ENCODE measurements around the gene RIC1.
"Not testable (repeated sequence)": the region's sequence is repeated elsewhere in the genome, so short reads cannot be mapped to it uniquely, and the experiment has no call there.

Gene RIC1

GRCh38 chr9:5715548-5716127 lies 86.7 kb downstream of the RIC1 start:
- DNase-seq (ENCODE audit: low spot score): no peak
- no peak for TF ChIP-seq CTCF (IDR thresholded peaks at IDR 0.05; ENCODE audit: extremely low read depth, missing control alignments)

- not testable (repeated sequence) for DNase-seq (ENCODE audit: low spot score)
Observed at GRCh38 chr9:5717434-5717833, 88.5 kb downstream of the RIC1 start.

GRCh38 chr9:5718296-5719032 lies 89.6 kb downstream of the RIC1 start:
- no peak for DNase-seq (ENCODE audit: low spot score)

GRCh38 chr9:5719100-5719926 lies 90.4 kb downstream of the RIC1 start:
- no peak for TF ChIP-seq CTCF (IDR thresholded peaks at IDR 0.05; ENCODE audit: extremely low read depth, missing control alignments)
- no peak for DNase-seq (ENCODE audit: low spot score)

More at GRCh38 chr9:5718296-5719032, 89.6 kb downstream of the RIC1 start:
- TF ChIP-seq CTCF (IDR thresholded peaks at IDR 0.05; ENCODE audit: extremely low read depth, missing control alignments): no peak

GRCh38 chr9:5720151-5720550 lies 91.2 kb downstream of the RIC1 start:
- DNase-seq (ENCODE audit: low spot score): no peak
- TF ChIP-seq CTCF (IDR thresholded peaks at IDR 0.05; ENCODE audit: extremely low read depth, missing control alignments): no peak

- no peak for TF ChIP-seq CTCF (IDR thresholded peaks at IDR 0.05; ENCODE audit: extremely low read depth, missing control alignments)
- no peak for DNase-seq (ENCODE audit: low spot score)
Observed at GRCh38 chr9:5721279-5722087, 92.6 kb downstream of the RIC1 start.

GRCh38 chr9:5722679-5723078 lies 93.8 kb downstream of the RIC1 start:
- DNase-seq (ENCODE audit: low spot score): not testable (repeated sequence)

GRCh38 chr9:5735072-5735471 lies 106.2 kb downstream of the RIC1 start:
- TF ChIP-seq CTCF (IDR thresholded peaks at IDR 0.05; ENCODE audit: extremely low read depth, missing control alignments): no peak
- DNase-seq (ENCODE audit: low spot score): no peak

Measured in GM20000 (cell line).